ENCODE data around the gene MTCP1. TPM values are rescaled to one million over a fixed set of nuclear protein-coding genes. Genes with fewer than 3 reads are reported as not detected.

MTCP1 gene
- total RNA-seq, 4 donors from 2014 or later: 1.6 to 12.9 (median 7.1) TPM

DNA sequence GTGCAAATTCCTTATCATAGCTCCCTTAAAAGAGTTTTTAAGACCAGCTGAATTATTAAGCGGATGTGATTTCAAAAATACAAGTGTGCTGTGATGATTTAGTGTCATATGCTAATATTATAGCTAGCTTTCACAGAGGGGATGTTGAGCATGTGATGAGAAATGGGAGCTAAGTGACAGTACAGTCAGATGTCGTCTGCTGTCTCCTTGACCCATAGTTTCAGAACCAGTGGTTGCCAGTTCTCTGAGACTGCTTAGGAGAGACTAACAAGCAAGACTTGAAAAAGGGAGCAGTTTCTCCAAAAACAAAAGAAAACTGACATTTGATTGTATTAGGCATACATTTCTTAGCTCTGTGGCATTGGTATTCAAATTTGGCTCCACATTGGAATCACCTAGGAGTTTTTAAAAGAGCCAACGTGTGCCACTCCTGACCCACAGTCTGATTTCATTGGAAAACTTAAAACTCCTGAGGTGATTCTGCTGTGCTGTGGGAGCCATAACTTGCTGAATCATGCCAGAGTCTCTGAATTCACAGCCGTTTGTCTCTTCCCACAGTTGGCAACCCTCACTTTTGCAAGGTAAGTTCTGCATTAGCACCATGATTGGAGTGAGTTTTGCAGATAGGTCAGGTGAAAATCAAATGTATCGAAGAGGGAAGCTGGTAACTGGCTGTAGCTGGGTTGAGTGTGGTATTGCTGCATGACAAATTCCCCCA, 24.0 kb downstream of the MTCP1 start:
- TF ChIP-seq POLR2AphosphoS5 (IDR thresholded peaks at IDR 0.05): no peak
- no peak for TF ChIP-seq CTCF (IDR thresholded peaks at IDR 0.05)
- TF ChIP-seq EP300 (IDR thresholded peaks at IDR 0.05; ENCODE audit: low read depth): no peak
- TF ChIP-seq POLR2A (IDR thresholded peaks at IDR 0.05): no peak
- Histone ChIP-seq H3K4me3 (no peak overlapping the region), H3K9me3 (no peaks in the 10 kb centered on the region), H3K36me3 (no peaks in the 10 kb centered on the region), H3K27me3 (no peaks in the 10 kb centered on the region), H3K4me1 (peaks cover 0 to 3% (median 0%) of the 10 kb centered on the region in 4 donors), H3K27ac (no peak overlapping the region)
- 76 to 100% methylated on average over 1 to 5 of the region's 5 CpGs for WGBS, 2 donors (ENCODE audit: low coverage in 1 of 2)
- in situ Hi-C loops (cut with MboI; ENCODE audit: low pct_ligation_motif_present in 1 of 4, low pct_unique_long_range_greater_than_20kb in 1 of 4, low sequenced_read_pairs in 3 of 4): no loop called here
- intact Hi-C loops (cut with DNase I; ENCODE audit: low total_unique reads): no loop called here
- no peak for DNase-seq

GRCh38 chrX:155046129-155046810, 24.7 kb downstream of the MTCP1 start:
- Histone ChIP-seq H3K36me3 (no peaks in the 10 kb centered on the region), H3K27ac (no peak overlapping the region), H3K4me3 (no peak overlapping the region), H3K9me3 (no peaks in the 10 kb centered on the region), H3K27me3 (no peaks in the 10 kb centered on the region), H3K4me1 (peaks cover 0 to 3% (median 0%) of the 10 kb centered on the region in 4 donors)
- 75 to 93% methylated on average over 3 to 6 of the region's 6 CpGs for whole genome bisulfite sequencing, 2 donors (ENCODE audit: low coverage in 1 of 2)
- in situ Hi-C loops (cut with MboI; ENCODE audit: low pct_ligation_motif_present in 1 of 4, low pct_unique_long_range_greater_than_20kb in 1 of 4, low sequenced_read_pairs in 3 of 4) (no loop called here), intact Hi-C loops (cut with DNase I; ENCODE audit: low total_unique reads) (no loop called here)
- DNase-seq: no peak
- TF ChIP-seq POLR2AphosphoS5 (IDR thresholded peaks at IDR 0.05) (no peak), EP300 (IDR thresholded peaks at IDR 0.05; ENCODE audit: low read depth) (no peak), CTCF (IDR thresholded peaks at IDR 0.05) (no peak), POLR2A (IDR thresholded peaks at IDR 0.05) (no peak)

GRCh38 chrX:155035688-155036087, 35.2 kb downstream of the MTCP1 start:
- H3K4me1 ChIP-seq: no peaks in the 10 kb centered on the region
- intact Hi-C loops (cut with DNase I; ENCODE audit: low total_unique reads) (no loop called here), in situ Hi-C loops (cut with MboI; ENCODE audit: low pct_ligation_motif_present in 1 of 4, low pct_unique_long_range_greater_than_20kb in 1 of 4, low sequenced_read_pairs in 3 of 4) (no loop called here)
- no peak for DNase-seq
- peaks cover 0 to 4% (median 0%) of the 10 kb centered on the region in 4 donors for H3K36me3 ChIP-seq
- H3K4me3 ChIP-seq: no peak overlapping the region
- H3K27me3 ChIP-seq: no peaks in the 10 kb centered on the region
- WGBS, 2 donors (ENCODE audit: low coverage in 1 of 2): 90% methylated on average over 4 of the region's 4 CpGs; no CpG with 5 or more reads in 1 of the 2 donors
- H3K9me3 ChIP-seq: no peaks in the 10 kb centered on the region
- H3K27ac ChIP-seq: no peak overlapping the region
- no peak for TF ChIP-seq POLR2AphosphoS5 (IDR thresholded peaks at IDR 0.05)
- no peak for TF ChIP-seq EP300 (IDR thresholded peaks at IDR 0.05; ENCODE audit: low read depth)
- TF ChIP-seq POLR2A (IDR thresholded peaks at IDR 0.05): no peak
- no peak for TF ChIP-seq CTCF (IDR thresholded peaks at IDR 0.05)

- no peaks in the 10 kb centered on the region for H3K27me3 ChIP-seq
- DNase-seq: no peak
- H3K9me3 ChIP-seq: no peaks in the 10 kb centered on the region
- WGBS, 2 donors (ENCODE audit: low coverage in 1 of 2): 94% methylated on average over 5 of the region's 5 CpGs; no CpG with 5 or more reads in 1 of the 2 donors
- H3K27ac ChIP-seq: no peak overlapping the region
- peaks cover 0 to 13% (median 5%) of the 10 kb centered on the region in 4 donors for H3K4me1 ChIP-seq
- peaks cover 0 to 4% (median 0%) of the 10 kb centered on the region in 4 donors for H3K36me3 ChIP-seq
- no peak for TF ChIP-seq CTCF (IDR thresholded peaks at IDR 0.05)
- no peak for TF ChIP-seq EP300 (IDR thresholded peaks at IDR 0.05; ENCODE audit: low read depth)
- no peak for TF ChIP-seq POLR2A (IDR thresholded peaks at IDR 0.05)
- TF ChIP-seq POLR2AphosphoS5 (IDR thresholded peaks at IDR 0.05): no peak
- H3K4me3 ChIP-seq: no peak overlapping the region
- in situ Hi-C loops (cut with MboI; ENCODE audit: low pct_ligation_motif_present in 1 of 4, low pct_unique_long_range_greater_than_20kb in 1 of 4, low sequenced_read_pairs in 3 of 4) (no loop called here), intact Hi-C loops (cut with DNase I; ENCODE audit: low total_unique reads) (no loop called here)
Measured at GRCh38 chrX:155031657-155032056, 39.3 kb downstream of the MTCP1 start.
